Liver (tissue), 9 donors: Measurements from ENCODE around the gene TSHZ2. TPM values are rescaled to one million over a fixed set of nuclear protein-coding genes. Genes with fewer than 3 reads are reported as not detected.

ENCODE experiments used
- DNase-seq: peaks from one replicate; pipeline ENCODE4 v3.0.0-alpha.2; 2017; ENCODE audit warnings: low spot score
- H3K27ac ChIP-seq, 2 donors: one replicate each; pipeline ENCODE4 v1.7.0; 2013; ENCODE audit warnings: inconsistent platforms in 2 of 2, low read length in 2 of 2, control low read depth in 1 of 2, low read depth in 1 of 2, mild to moderate bottlenecking in 1 of 2
- H3K27me3 ChIP-seq, 4 donors: one replicate each; pipeline versions ENCODE4 v1.6.1 to v1.7.0; 2013; ENCODE audit warnings: low read length in 3 of 4, inconsistent platforms in 1 of 4, mild to moderate bottlenecking in 1 of 4, moderate library complexity in 1 of 4; ENCODE audit not compliant: control insufficient read depth in 4 of 4, insufficient read depth in 4 of 4
- H3K36me3 ChIP-seq, 4 donors: one replicate each; pipeline versions ENCODE4 v1.6.1 to v1.7.0; 2013; ENCODE audit warnings: low read length in 3 of 4, mild to moderate bottlenecking in 3 of 4, low read depth in 1 of 4, moderate library complexity in 1 of 4; ENCODE audit not compliant: control insufficient read depth in 4 of 4, insufficient read depth in 3 of 4
- H3K4me1 ChIP-seq, 4 donors: one replicate each; pipeline versions ENCODE4 v1.6.1 to v1.7.0; 2013; ENCODE audit warnings: low read length in 3 of 4, mild to moderate bottlenecking in 3 of 4, moderate library complexity in 1 of 4; ENCODE audit not compliant: control insufficient read depth in 4 of 4, insufficient read depth in 4 of 4
- H3K4me3 ChIP-seq, 3 donors: one replicate each; pipeline versions ENCODE4 v1.6.1 to v1.7.0; 2013; ENCODE audit warnings: low read length in 3 of 3, control low read depth in 1 of 3, low read depth in 1 of 3, mild to moderate bottlenecking in 1 of 3
- H3K9ac ChIP-seq, 2 donors: one replicate each; pipeline ENCODE4 v1.7.0; 2013; ENCODE audit warnings: low read length in 2 of 2, mild to moderate bottlenecking in 2 of 2, moderate library complexity in 2 of 2, control low read depth in 1 of 2, low read depth in 1 of 2
- H3K9me3 ChIP-seq, 4 donors: one replicate each; pipeline versions ENCODE4 v1.6.1 to v1.7.0; 2013; ENCODE audit warnings: low read length in 3 of 4; ENCODE audit not compliant: control insufficient read depth in 4 of 4
- EGR1 ChIP-seq, 2 donors: IDR thresholded peaks; 2 replicates each; pipeline ENCODE4 v1.6.1; 2016 to 2018; ENCODE audit warnings: antibody characterized with exemption in 2 of 2, low read depth in 2 of 2
- FOXA1 ChIP-seq: IDR thresholded peaks from 2 replicates; pipeline ENCODE4 v1.6.1; 2016; ENCODE audit warnings: antibody characterized with exemption
- FOXA2 ChIP-seq: IDR thresholded peaks from 2 replicates; pipeline ENCODE4 v1.6.1; 2016; ENCODE audit warnings: antibody characterized with exemption
- GABPA ChIP-seq, 2 donors: IDR thresholded peaks in 1 of 2; conservative IDR thresholded peaks in 1 of 2; 2 replicates each; pipeline ENCODE4 v1.6.1; 2016; ENCODE audit warnings: antibody characterized with exemption in 2 of 2, mild to moderate bottlenecking in 1 of 2, moderate library complexity in 1 of 2
- HNF4A ChIP-seq, 2 donors: conservative IDR thresholded peaks; 2 replicates each; pipeline ENCODE4 v1.6.1; 2016; ENCODE audit warnings: antibody characterized with exemption in 2 of 2, mild to moderate bottlenecking in 2 of 2
- HNF4G ChIP-seq: IDR thresholded peaks from 2 replicates; pipeline ENCODE4 v1.6.1; 2016; ENCODE audit warnings: antibody characterized with exemption
- JUND ChIP-seq, 2 donors: IDR thresholded peaks; 2 replicates each; pipeline ENCODE4 v1.6.1; 2016; ENCODE audit warnings: antibody characterized with exemption in 2 of 2
- NR2F2 ChIP-seq: IDR thresholded peaks from 2 replicates; pipeline ENCODE4 v1.6.1; 2016; ENCODE audit warnings: antibody characterized with exemption
- RAD21 ChIP-seq, 2 donors: IDR thresholded peaks; 2 replicates each; pipeline ENCODE4 v1.6.1; 2016; ENCODE audit warnings: antibody characterized with exemption in 2 of 2, mild to moderate bottlenecking in 2 of 2
- SP1 ChIP-seq: IDR thresholded peaks from 2 replicates; pipeline ENCODE4 v1.6.1; 2018; ENCODE audit warnings: antibody characterized with exemption, mild to moderate bottlenecking
- TAF1 ChIP-seq: conservative IDR thresholded peaks from 2 replicates; pipeline ENCODE4 v1.6.1; 2016; ENCODE audit warnings: antibody characterized with exemption, mild to moderate bottlenecking
- YY1 ChIP-seq: IDR thresholded peaks from 2 replicates; pipeline ENCODE4 v1.6.1; 2016; ENCODE audit warnings: antibody characterized with exemption, mild to moderate bottlenecking
- WGBS: extraction: QIAGEN DNeasy Blood & Tissue Kit; methylation state at CpG from one replicate; pipeline ENCODE4 v1.1.7; 2013; 5-methylcytosine and 5-hydroxymethylcytosine counted together
- polyA plus RNA-seq, 2 donors: library from polyadenylated mRNA; stranded (reverse) in 1 of 2; unstranded in 1 of 2; fragments of 200-250 nt in 1 of 2; fragments of >200 nt in 1 of 2; fragmentation: Nextera tagmentation in 1 of 2; extraction: Ambion mirVana in 1 of 2; gene quantifications; one replicate each; pipeline versions ENCODE4 v1.2.1 to v1.2.3, GENCODE V29; 2013 to 2015
- total RNA-seq, 2 donors: library from RNA; depleted of rRNA; stranded (reverse); fragments of >200 nt; gene quantifications; one replicate each; pipeline ENCODE4 v1.2.3, GENCODE V29; 2014
- TF ChIP-seq, protein P1 (sequence below): IDR thresholded peaks from 2 replicates; pipeline ENCODE4 v1.6.1; 2016; ENCODE audit warnings: antibody characterized with exemption
- TF ChIP-seq, protein P2 (sequence below): IDR thresholded peaks from 2 replicates; pipeline ENCODE4 v1.6.1; 2016; ENCODE audit warnings: antibody characterized with exemption
- donor health status: healthy.
- donor health status: healthy.
- donor health status: healthy.
- donor health status: healthy.
- donor health status: healthy.

The TSHZ2 gene
- total and polyA plus RNA-seq, 4 donors = 2.9 to 11.3 (median 7.8) TPM

DNA sequence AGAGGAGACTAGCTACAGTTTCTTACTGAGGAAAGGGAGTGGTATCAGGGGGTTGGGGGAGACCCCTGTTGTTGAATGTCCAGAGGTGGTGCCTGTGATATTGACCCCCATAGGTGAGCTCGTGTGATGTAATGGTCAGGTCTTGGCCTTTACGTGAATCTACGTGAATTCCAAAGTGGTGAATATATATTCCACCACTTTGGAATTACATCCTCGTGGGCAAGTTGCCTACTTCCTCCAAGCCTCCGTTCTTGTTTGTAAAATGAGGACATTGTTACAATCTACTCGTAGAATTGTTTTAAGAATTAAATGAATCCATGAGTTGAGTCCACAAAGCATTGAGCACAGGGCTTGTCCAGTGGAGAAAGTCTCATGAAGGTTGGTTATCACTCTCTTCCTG is 47.3 kb downstream of the TSHZ2 start:
- 86% methylated on average over 6 of the region's 6 CpGs for WGBS

DNA sequence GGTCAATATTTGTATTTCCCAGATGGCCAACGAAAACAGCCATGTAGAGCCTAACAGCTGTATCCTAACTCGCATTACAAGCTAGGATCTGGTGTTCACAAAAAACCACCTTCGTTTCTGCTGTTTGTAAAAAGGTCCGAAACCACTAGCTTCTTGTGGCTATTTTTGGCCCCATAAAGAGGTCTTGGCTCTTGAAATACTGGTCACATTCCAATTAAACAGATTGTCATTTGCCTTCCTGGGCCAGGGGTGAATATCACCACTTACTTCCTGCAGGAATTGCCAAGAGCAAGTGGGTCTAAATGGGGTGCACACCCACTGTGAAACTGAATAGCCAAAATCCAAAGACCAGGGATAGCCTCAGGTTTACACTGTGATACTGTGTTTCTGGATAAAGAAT is 48.2 kb downstream of the TSHZ2 start:
- Histone ChIP-seq H3K27me3 (no peaks in the 10 kb centered on the region), H3K27ac (no peak overlapping the region), H3K4me3 (no peak overlapping the region), H3K4me1 (peaks cover 0 to 4% (median 2%) of the 10 kb centered on the region in 4 donors), H3K9ac (no peak overlapping the region), H3K9me3 (no peaks in the 10 kb centered on the region), H3K36me3 (peaks cover 0 to 2% (median 0%) of the 10 kb centered on the region in 4 donors)
- DNase-seq = no peak
- WGBS = 86% methylated on average over 4 of the region's 4 CpGs
- TF ChIP-seq HNF4A (conservative IDR thresholded peaks at IDR 0.05) (no peak), HNF4G (no peak), JUND (IDR thresholded peaks at IDR 0.05) (no peak), GABPA (IDR thresholded peaks at IDR 0.05 in 1 of 2, conservative IDR thresholded peaks at IDR 0.05 in 1 of 2) (no peak), FOXA1 (no peak), YY1 (no peak), SP1 (no peak), NR2F2 (no peak), EGR1 (IDR thresholded peaks at IDR 0.05; ENCODE audit: low read depth in 2 of 2) (no peak), TAF1 (no peak), FOXA2 (no peak)
- TF ChIP-seq, protein P1, sequence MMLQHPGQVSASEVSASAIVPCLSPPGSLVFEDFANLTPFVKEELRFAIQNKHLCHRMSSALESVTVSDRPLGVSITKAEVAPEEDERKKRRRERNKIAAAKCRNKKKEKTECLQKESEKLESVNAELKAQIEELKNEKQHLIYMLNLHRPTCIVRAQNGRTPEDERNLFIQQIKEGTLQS = no peak
- TF ChIP-seq, protein P2, sequence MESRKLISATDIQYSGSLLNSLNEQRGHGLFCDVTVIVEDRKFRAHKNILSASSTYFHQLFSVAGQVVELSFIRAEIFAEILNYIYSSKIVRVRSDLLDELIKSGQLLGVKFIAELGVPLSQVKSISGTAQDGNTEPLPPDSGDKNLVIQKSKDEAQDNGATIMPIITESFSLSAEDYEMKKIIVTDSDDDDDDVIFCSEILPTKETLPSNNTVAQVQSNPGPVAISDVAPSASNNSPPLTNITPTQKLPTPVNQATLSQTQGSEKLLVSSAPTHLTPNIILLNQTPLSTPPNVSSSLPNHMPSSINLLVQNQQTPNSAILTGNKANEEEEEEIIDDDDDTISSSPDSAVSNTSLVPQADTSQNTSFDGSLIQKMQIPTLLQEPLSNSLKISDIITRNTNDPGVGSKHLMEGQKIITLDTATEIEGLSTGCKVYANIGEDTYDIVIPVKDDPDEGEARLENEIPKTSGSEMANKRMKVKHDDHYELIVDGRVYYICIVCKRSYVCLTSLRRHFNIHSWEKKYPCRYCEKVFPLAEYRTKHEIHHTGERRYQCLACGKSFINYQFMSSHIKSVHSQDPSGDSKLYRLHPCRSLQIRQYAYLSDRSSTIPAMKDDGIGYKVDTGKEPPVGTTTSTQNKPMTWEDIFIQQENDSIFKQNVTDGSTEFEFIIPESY = no peak

More for the DNA sequence above, 47.3 kb downstream of the TSHZ2 start:
- peaks cover 0 to 2% (median 0%) of the 10 kb centered on the region in 4 donors for H3K36me3 ChIP-seq
- H3K27me3 ChIP-seq = no peaks in the 10 kb centered on the region
- H3K4me1 ChIP-seq = peaks cover 0 to 4% (median 2%) of the 10 kb centered on the region in 4 donors
- H3K4me3 ChIP-seq = no peak overlapping the region
- no peak for DNase-seq
- H3K9ac ChIP-seq = no peak overlapping the region
- H3K9me3 ChIP-seq = no peaks in the 10 kb centered on the region
- no peak overlapping the region for H3K27ac ChIP-seq
- no peak for TF ChIP-seq GABPA (IDR thresholded peaks at IDR 0.05 in 1 of 2, conservative IDR thresholded peaks at IDR 0.05 in 1 of 2)
- TF ChIP-seq JUND (IDR thresholded peaks at IDR 0.05) = no peak
- TF ChIP-seq, protein P1 = no peak
- no peak for TF ChIP-seq NR2F2
- TF ChIP-seq, protein P2 = no peak
- TF ChIP-seq EGR1 (IDR thresholded peaks at IDR 0.05; ENCODE audit: low read depth in 2 of 2) = no peak
- no peak for TF ChIP-seq FOXA1

DNA sequence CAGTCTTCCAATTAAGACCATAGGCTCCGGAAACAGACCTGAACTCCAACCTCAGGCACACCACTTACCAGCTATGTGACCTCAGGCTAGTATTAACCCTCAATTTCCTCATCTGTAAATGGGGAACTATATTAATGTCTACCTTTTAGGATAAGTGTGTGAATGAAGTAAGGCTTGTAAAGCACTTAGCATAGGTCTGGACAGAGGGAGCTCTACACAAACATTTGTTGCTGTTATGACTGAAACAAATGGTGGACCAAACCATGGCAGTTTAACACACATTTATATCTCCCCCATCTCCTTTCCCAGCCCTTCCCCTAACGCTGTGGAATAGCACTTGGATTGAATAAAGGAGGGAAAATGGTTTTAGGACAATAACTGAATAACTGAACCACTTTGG is 48.7 kb downstream of the TSHZ2 start:
- peaks cover 0 to 2% (median 0%) of the 10 kb centered on the region in 4 donors for H3K36me3 ChIP-seq
- 86% methylated on average over 2 of the region's 2 CpGs for WGBS
- no peak overlapping the region for H3K4me3 ChIP-seq
- TF ChIP-seq, protein P1 = no peak
- TF ChIP-seq RAD21 (IDR thresholded peaks at IDR 0.05) = peak; percentile 18 to 40
- H3K4me1 ChIP-seq = peaks cover 0 to 4% (median 2%) of the 10 kb centered on the region in 4 donors
- no peak overlapping the region for H3K9ac ChIP-seq
- no peak overlapping the region for H3K27ac ChIP-seq
- no peak for DNase-seq
- H3K9me3 ChIP-seq = no peaks in the 10 kb centered on the region
- H3K27me3 ChIP-seq = no peaks in the 10 kb centered on the region
